GM08714 (cell line): ENCODE measurements around the gene GAP43.
A peak's percentile ranks its signal among the peaks of the same experiment; 100 is the strongest.

Experiments used
- H3K4me3 ChIP-seq: fragments of 200-500 bp; sonication (Bioruptor generic); 2 replicates; pipeline ENCODE4 v1.5.1; 2014; ENCODE audit warnings: mild to moderate bottlenecking, low read length, inconsistent platforms
- ZNF274 ChIP-seq: IDR thresholded peaks from 2 replicates; pipeline ENCODE4 v1.6.1; 2012; ENCODE audit warnings: mild to moderate bottlenecking, low read depth, low read length

The GAP43 gene

GRCh38 chr3:115638241-115638640, 14.9 kb downstream of the GAP43 start:
- TF ChIP-seq ZNF274 = no peak
- no peak overlapping the region for H3K4me3 ChIP-seq

GRCh38 chr3:115638991-115639390, 15.7 kb downstream of the GAP43 start:
- H3K4me3 ChIP-seq = no peak overlapping the region
- TF ChIP-seq ZNF274 = no peak

- no peak for TF ChIP-seq ZNF274
- H3K4me3 ChIP-seq = no peak overlapping the region
Observed at GRCh38 chr3:115644391-115644790, 21.1 kb downstream of the GAP43 start.

GRCh38 chr3:115646027-115646690, 22.8 kb downstream of the GAP43 start:
- H3K4me3 ChIP-seq = no peak overlapping the region
- TF ChIP-seq ZNF274 = no peak

GRCh38 chr3:115648559-115648958, 25.2 kb downstream of the GAP43 start:
- H3K4me3 ChIP-seq = no peak overlapping the region
- TF ChIP-seq ZNF274 = no peak

GRCh38 chr3:115651087-115651486, 27.8 kb downstream of the GAP43 start:
- no peak for TF ChIP-seq ZNF274
- no peak overlapping the region for H3K4me3 ChIP-seq

GRCh38 chr3:115651599-115651998, 28.3 kb downstream of the GAP43 start:
- no peak overlapping the region for H3K4me3 ChIP-seq
- no peak for TF ChIP-seq ZNF274

GRCh38 chr3:115652738-115653137, 29.4 kb downstream of the GAP43 start:
- H3K4me3 ChIP-seq = no peak overlapping the region
- TF ChIP-seq ZNF274 = no peak

- TF ChIP-seq ZNF274 = no peak
- H3K4me3 ChIP-seq = no peak overlapping the region
Observed at GRCh38 chr3:115655761-115656282, 32.5 kb downstream of the GAP43 start.

- no peak for TF ChIP-seq ZNF274
- no peak overlapping the region for H3K4me3 ChIP-seq
Observed at GRCh38 chr3:115657168-115657567, 33.9 kb downstream of the GAP43 start.

GRCh38 chr3:115658032-115658336, 34.7 kb downstream of the GAP43 start:
- TF ChIP-seq ZNF274 = no peak
- peak overlapping the region; percentile 63; the same call in 1 of the 2 replicates for H3K4me3 ChIP-seq

GRCh38 chr3:115658337-115659181, 35.2 kb downstream of the GAP43 start:
- no peak for TF ChIP-seq ZNF274
- peak overlapping the region; percentile 63; the same call in 1 of the 2 replicates for H3K4me3 ChIP-seq

GRCh38 chr3:115659253-115660220, 36.2 kb downstream of the GAP43 start:
- no peak for TF ChIP-seq ZNF274
- peak overlapping the region; percentile 63; the same call in 1 of the 2 replicates for H3K4me3 ChIP-seq
